ENCODE data around the gene PRKAG3.

Gene PRKAG3

DNA sequence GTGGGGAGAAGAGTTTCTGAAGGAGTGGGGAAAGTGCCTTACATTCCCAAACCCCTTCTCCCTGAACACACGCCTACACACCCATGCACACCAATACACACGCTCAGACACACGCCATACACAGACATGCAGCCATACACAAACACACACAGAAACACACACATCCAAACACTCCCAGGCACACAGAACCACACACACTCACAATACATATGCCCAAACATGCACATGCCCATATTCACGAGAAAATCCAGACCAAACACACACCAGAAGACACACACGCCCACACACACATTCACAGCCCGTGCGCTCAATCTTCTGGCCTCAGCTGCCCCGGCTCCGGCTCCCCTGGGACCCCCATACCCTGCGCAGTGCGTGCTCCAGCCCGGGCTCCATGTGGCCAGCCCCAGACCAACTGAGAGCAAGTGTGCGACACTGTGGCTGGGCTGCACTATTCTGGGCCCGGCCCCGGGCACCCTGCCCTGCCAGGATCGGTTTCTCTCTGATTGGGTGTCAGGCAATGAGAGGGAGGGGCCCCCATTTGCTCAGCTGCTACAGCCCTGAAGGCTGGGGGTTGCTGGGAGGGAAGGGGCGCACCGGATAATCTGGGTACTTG, at the start of gene PRKAG3:
PRKAG3 (minus strand) TSS at position 426 of the 613 bp plus-strand sequence.
- DNase-seq (ENCODE audit: low read depth) = no peak

DNA sequence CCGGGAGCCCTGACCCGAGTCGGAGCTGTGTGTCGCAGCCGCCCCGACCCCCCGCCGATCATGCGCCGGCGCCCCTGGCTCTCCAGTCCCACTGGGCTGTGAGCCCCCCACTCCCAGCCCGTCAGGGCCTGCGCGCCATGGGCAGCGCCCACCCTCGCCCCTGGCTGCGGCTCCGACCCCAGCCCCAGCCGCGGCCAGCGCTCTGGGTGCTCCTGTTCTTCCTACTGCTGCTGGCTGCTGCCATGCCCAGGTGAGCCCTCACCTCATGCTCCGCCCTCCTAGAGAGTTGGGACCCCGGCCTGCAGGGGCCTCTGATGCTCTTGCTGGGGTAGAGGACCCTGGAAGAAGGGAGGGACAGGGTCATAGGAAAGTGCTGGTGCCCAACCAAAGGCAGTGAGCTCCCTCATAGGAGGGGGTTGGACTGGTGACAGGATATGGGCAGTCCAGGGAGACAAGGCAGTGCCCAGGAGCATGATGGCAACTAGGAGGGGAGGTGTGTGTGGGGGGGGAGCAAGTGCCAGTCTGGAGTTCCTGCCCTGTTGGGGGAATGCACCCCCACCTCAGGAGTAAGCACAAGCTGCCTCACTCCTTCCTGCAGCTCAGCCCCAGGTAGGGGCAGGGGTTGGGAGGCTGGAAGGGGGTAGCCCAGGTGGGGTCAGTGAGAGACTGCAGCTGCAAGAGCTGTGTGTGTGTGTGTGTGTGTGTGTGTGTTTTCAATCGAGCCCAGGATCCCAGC, 49.4 kb upstream of the PRKAG3 start:
- no peak for DNase-seq (ENCODE audit: low read depth)

DNA sequence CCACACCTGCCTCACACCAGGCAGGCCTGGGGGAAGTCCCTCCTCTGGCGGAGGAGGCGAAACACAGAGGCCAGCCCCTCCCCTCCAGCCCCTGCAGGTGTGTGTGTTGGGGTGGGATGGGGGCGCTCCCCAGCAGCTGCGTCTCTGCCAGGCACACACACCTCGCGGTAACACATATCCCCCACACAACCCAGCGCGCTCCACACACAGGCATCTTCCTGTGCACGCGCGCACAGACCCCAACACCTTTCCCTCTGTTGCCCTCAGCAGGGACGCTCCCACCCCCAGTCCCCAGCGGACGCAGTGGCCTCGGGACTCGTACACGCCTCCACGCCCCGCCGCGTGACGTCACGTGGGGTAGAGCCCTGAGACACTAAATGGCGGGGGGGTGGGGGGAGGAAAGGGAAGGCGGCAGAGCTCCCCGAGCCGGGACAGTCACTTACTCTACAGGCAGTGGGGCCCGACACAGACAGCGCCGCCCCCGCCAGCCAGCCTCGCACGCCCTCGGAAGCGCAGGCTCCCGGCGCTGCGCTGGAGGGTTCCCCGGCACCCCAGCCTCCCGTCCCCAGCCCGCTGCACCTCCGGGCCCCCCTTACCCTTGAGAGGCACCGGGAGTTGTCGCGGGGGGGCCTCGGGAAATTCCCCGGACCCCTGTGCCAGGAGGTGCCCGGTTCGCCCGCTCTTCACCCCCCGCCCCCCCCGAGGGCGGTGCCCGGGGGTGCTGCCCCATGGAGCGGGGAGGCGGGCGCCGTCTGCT, 48.7 kb upstream of the PRKAG3 start, which contains the start of gene WNT10A:
WNT10A (plus strand) TSS at position 751 of the 757 bp plus-strand sequence. CDS start 144 bp downstream, outside the sequence.
- peak; percentile 62 for DNase-seq (ENCODE audit: low read depth)

DNA sequence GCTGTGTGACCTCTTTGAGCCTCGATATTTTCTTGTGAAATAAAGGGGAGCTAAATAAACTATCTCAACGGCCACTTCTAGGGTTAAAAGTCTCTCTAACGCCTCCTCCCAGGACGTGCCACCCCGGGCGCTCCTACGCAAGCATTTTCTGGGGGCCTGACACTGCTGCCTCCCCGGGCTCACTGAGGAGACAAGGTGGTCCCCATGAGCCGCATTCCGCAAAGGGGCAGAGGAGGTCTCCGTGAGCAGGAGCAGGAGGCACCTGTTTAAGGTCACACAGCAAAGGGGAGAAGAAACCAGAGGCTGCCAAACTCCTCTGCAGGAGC, 48.1 kb upstream of the PRKAG3 start:
- no peak for DNase-seq (ENCODE audit: low read depth)

DNA sequence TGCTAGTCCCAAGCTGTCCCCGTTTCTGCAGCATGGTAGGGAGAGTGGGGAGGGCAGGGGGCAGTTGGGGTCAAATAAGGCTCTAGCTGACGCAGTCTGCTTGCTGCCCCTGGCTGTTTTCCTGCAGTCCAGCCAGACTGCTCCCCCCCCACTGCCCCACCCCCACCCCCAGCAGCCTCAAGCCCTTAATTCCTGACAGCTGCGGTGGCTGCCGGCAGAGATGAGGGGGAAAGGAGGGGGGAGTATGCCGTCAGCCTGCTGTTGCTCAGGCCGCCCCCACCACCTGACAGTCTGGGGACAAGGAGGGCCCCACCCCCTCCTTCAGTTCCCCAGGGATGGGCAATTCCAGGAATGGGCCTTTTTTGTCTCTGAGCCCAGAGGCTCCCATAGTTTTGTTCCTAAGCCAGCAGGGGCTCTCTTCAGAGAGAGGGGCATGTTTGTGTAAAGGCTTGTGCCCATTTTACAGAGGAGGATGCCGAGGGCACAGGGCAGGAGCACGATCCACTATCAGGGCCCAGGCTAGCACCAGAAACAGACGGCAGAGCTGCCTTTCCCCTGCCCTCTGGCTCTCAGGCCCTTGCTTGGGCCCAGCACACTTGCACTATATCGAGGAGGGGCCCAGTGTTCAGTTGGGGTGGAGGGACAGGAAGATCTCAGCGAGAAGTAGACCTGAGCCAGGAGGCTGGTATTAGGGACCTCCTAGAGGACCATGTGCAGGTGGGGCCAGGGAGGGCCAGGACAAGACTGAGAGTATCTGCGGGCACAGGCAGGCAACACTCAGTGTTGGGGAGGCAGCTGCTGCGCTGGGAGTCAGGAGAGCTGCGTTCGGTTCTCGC, 47.5 kb upstream of the PRKAG3 start:
- DNase-seq (ENCODE audit: low read depth) = no peak

DNA sequence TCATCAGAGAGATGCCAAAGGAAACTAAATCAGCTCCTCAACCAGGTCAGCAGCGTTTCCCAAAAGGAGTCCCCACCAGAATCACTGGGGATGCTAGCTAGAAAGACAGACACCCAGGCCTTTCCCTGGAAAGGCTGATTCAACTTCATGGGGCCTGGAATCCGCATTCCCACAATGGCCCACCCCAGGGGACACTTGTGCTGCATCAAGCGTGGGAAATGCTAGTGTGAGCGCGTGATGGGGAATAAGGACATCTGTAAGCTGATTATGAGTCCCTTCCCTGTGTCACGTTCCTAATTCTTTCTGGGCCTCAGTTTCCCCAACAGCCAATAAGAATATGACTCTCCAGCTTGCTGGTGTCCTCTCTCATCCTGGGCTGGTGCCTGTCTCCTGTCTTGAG, 46.9 kb upstream of the PRKAG3 start:
- DNase-seq (ENCODE audit: low read depth) = no peak

DNA sequence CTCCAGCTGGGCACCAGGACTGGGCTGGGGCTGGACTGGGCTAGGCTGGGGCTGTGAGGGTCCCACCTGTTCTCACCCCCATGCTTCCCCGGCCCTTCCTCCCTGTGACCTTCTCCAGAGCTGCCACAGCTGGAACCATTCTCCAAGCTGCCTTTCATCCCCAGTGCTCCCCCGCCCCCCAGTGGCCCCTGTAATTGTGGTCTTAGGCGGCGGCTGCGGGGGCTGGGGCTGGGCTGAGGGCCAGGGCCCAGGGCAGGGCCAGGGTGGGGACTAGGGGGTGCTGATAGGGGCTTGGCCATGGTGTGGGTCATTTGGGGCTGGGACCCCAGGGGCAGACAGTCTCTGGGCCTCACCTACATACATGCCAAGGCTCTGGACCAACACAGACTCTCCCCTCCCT, 46.3 kb upstream of the PRKAG3 start:
- DNase-seq (ENCODE audit: low read depth) = no peak

DNA sequence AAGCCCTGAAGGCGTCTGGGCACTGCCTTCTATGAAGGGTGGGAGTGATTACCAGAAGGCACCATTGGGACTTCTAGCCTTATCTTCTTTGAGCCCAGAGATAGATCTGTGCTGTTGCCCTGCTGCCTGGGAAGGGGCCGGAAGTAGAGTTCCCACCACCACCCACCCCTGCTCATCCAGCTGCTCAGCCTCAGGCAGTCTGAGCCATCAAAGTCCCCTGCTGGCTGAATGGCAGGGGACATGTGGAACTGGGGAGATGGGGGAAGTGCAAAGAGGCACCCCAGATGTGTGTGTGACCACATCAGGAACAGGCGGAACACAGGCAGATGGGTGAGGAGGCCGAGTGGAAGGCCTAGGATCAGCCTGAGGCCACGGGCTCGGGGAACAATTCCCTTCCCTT, 45.7 kb upstream of the PRKAG3 start:
- DNase-seq (ENCODE audit: low read depth) = no peak

DNA sequence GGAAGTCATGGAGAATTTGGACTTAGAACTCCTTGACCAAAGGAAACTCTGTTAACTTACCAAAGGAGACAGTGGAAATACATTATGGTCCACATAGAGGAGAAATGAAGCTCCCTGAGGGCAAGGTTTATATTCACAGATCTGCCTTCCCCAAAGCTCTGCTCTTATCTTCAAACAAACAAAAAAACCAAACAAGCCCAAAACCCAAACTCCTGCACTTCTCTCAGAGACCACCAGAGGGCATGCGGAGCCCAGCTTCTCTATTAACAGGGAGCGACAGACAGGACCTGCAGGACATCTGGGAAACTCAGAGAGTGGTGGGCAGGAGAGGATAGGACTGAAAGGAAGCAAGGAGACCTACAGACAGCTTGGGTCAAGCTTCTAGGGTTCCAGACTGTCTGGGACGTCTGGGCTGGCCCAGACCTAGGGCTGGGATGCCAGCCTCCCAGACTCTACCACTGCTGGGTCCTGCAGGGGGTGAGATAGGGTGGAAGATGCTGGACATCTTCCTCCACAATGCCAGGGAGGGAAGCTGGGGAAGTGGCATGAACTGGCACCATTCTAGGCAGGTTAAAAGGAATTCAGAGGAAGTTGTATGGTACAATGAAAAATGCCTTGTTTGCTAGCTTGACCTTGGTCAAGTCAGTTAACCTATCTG, 45.1 kb upstream of the PRKAG3 start:
- peak; percentile 62 for DNase-seq (ENCODE audit: low read depth)

DNA sequence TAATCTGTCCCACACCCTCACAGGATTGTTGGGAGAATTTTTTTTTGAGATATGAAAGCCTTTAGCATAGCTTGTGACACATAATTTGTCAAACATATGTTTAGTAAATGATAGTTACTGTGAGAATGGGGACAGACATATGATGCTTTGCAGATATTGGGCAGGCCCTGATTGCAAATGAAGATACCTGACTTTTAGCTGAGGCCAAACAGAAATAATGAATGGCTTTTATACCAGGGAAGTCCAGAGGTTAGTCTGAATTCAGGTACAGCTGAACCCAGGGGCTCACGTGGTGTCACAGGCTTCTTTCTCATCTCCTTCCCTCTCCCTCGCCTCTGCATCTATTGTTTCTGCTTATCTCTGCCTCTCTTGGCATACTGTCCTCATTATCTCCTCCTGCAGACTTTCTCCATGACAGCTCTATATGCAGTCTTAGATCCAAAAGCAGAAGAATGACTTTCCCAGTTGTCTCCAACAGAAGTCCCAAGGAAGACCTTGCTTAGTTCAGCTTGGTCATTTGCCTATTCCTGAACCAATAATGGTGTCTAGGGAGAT, 44.2 kb upstream of the PRKAG3 start:
- DNase-seq (ENCODE audit: low read depth) = no peak

DNA sequence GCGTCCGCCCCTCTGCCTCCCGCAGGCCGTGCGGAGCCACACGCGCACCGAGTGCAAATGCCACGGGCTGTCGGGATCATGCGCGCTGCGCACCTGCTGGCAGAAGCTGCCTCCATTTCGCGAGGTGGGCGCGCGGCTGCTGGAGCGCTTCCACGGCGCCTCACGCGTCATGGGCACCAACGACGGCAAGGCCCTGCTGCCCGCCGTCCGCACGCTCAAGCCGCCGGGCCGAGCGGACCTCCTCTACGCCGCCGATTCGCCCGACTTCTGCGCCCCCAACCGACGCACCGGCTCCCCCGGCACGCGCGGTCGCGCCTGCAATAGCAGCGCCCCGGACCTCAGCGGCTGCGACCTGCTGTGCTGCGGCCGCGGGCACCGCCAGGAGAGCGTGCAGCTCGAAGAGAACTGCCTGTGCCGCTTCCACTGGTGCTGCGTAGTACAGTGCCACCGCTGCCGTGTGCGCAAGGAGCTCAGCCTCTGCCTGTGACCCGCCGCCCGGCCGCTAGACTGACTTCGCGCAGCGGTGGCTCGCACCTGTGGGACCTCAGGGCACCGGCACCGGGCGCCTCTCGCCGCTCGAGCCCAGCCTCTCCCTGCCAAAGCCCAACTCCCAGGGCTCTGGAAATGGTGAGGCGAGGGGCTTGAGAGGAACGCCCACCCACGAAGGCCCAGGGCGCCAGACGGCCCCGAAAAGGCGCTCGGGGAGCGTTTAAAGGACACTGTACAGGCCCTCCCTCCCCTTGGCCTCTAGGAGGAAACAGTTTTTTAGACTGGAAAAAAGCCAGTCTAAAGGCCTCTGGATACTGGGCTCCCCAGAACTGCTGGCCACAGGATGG, 42.0 kb upstream of the PRKAG3 start:
- DNase-seq (ENCODE audit: low read depth) = no peak

DNA sequence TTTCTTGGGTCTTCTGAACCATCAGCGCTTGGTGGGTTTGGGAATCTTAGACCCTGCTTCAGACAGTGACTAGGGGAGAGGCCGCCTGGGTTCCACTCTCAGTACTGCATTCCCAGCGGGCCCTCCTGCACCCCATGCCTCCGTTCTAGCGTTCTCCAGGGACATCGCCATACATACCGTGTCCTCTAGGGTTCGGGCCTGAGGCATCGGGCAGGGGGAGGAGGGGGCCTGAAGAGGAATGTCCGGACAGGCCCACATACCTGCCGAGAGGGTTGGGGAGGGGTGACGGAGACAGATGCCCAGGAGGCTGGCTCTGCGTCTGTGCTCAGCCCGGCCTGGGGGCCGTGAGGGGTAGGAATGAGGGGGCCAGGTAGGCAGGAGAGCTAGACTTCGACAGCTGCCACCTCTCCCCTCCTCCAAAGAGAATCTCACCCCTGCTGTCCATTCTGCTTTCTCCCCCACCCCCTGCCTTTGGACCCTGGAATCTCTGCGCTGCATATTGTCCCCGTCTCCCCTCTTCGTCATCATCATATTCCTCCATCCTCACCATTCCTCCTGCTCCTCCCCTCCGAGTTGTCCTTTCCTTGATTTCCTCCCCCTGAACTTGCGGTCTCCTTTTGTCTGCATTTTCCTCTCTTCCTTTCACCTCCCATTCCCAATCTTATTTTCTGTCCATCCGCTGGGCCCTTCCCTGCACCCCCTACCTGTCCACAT, 41.2 kb upstream of the PRKAG3 start:
- no peak for DNase-seq (ENCODE audit: low read depth)

DNA sequence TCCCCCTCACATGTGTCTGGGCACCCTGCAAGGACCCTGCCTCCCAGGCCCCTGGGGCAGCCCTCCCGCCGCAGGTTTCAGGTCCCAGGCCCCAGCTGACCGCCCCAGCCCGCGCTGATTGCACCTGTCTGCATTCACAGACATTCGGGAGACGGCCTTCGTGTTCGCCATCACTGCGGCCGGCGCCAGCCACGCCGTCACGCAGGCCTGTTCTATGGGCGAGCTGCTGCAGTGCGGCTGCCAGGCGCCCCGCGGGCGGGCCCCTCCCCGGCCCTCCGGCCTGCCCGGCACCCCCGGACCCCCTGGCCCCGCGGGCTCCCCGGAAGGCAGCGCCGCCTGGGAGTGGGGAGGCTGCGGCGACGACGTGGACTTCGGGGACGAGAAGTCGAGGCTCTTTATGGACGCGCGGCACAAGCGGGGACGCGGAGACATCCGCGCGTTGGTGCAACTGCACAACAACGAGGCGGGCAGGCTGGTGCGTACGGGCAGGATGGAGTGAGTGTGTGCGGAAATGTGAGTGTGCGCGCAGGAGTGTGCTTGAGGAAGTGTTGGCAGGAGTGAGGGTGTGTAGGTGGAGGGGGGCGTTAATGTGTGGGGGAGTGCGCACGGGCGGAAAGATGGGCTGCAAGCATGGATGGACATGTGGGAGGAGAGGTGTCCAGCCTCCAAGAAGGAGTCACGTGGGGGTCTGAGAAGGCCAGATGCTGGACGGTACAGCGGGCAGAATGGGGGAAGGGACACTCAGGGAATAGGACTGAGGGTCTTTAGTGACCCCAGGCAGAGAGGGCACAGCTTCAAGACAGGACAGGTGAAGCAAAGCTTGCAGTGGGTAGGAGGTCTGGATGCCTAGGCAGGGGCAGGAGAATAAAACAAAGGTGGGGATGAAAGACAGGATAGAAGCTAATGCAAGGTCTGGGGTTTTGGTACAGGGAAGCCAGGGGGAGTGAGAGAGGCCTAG, 40.0 kb upstream of the PRKAG3 start:
- no peak for DNase-seq (ENCODE audit: low read depth)

DNA sequence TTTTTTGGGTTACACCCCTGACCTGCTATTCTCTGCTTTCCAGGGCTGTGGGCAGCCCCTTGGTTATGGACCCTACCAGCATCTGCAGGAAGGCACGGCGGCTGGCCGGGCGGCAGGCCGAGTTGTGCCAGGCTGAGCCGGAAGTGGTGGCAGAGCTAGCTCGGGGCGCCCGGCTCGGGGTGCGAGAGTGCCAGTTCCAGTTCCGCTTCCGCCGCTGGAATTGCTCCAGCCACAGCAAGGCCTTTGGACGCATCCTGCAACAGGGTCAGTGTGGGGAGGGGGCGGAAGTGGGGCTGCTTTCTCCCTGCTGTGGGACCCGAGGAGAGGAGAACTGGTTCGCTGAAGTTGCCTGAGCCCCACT, 39.4 kb upstream of the PRKAG3 start:
- DNase-seq (ENCODE audit: low read depth) = no peak

DNA sequence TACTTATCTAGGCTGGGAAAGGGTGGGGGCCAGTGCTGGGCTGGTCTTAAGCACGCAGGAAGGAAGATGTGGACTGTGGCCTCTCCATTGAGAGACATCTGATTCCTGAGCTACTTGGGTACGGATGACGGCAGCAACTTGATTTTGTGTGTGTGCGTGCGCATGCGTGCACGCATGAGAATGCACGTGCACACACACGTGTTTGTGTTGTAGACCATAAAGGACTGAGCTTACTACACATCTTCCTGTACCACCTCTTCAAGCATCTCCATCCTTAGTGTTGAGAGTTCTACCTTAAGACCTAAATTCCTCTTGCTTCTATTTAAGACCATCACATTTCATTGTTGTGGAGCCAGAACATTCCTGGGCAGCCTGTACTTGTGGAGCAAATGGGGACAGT, 37.5 kb upstream of the PRKAG3 start:
- no peak for DNase-seq (ENCODE audit: low read depth)

DNA sequence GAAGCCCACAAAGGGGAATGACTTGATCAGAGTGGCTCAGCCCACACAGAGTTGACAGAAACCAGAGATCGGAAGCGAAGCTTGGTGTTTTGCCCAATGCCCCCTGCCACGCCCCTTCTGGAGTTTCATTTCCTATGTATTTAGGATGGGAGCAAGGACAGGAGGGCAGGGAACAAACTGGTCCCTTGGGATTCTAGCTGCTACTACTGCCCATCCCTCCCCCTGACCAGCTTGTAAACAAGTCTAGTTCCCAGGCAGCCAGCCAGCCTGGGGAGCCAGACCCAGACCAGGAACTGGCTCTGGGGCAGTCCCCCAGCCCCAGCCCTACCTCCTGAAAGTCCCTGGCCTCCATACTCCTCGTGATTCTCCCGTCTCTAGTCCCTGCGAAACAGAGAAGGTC, 36.3 kb upstream of the PRKAG3 start:
- DNase-seq (ENCODE audit: low read depth) = no peak

DNA sequence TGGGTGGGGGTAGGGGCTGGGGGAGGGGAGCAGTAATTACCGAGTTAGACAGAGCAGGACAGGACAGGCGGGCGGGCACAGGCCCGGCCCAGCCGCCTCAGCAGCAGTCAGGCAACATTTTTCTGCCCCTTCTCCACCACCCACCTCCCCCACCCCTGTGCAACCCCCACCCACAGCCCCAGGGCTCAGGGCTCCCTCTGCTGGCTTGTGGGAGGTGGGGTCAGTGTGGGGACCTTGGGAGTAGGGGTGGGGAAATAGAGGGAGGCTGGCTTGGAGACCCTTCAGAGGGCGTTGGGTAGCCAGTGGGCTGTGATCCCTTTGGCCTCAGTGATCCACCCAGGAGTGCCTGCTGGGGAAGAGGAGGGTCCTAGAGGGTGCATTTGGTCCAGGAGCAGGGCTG, 34.4 kb upstream of the PRKAG3 start:
- no peak for DNase-seq (ENCODE audit: low read depth)

DNA sequence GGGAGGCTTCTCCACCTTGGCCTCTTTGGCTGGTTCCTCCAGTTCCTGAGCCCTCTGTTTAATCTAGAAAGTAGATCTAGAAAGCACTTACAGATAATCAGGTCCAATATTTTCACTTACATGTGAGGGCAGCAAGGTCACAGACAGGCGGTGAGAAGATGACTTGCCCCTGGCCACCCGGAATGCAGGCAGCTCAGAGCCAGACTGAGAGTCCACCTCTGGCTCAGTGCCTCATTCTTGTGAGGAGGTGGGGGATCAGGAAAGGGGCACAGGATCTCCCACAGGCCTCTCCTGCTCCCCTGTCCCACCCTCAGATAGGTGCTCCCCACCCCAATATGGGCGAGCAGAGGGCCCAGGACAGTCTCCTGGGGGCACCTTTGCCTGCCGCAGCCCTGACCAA, 33.8 kb upstream of the PRKAG3 start:
- DNase-seq (ENCODE audit: low read depth) = no peak

DNA sequence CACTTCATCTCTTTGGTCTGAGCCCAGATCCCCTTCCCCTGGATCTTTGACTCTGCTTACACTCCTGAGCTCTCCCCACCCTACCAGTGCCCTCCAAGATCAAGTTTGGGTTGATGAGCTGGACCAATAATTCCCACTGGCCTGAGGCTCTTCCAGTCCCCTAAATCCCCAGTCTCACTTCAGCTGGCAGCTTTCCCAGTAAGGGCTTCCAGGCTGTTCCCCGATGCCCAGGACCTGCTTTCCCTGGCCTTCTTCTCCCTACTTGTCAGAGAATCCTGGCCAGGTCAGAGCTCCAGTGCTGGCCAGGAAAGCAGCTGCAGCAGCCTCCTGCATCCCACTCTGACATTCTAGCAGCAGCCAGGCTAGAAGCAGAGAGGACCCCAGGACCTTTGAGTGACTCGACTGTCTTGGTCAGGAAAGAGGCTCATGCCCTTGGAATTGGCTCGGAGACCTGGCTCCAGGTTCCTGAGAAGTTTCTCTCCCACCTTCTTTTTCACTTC, 31.5 kb upstream of the PRKAG3 start:
- DNase-seq (ENCODE audit: low read depth) = no peak

All from activated gamma-delta T cell treated with anti-CD3 and anti-CD28 coated beads, Interleukin-2, amount 50 U/mL, for 16 hours (primary cell).